NB4 (cell line): ENCODE measurements around the gene PAPSS2.

Experiments used
- CTCF ChIP-seq: IDR thresholded peaks from one replicate; pipeline ENCODE4 v1.5.1; 2012; ENCODE audit warnings: low read depth, low read length
- MAX ChIP-seq: IDR thresholded peaks from 2 replicates; pipeline ENCODE4 v1.6.1; 2011; ENCODE audit warnings: low read depth, low read length
- POLR2A ChIP-seq: IDR thresholded peaks from 2 replicates; pipeline ENCODE4 v1.6.1; 2011; ENCODE audit warnings: mild to moderate bottlenecking; ENCODE audit not compliant: insufficient read length; ENCODE audit errors: extremely low read depth

GRCh38 chr10:87790185-87790584 is 130.5 kb downstream of the PAPSS2 start:
- TF ChIP-seq CTCF (no peak), POLR2A (no peak), MAX (no peak)
